CD4-positive, alpha-beta T cell (primary cell): ENCODE data around the gene FOXD2. TPM values are rescaled to one million over a fixed set of nuclear protein-coding genes. Genes with fewer than 3 reads are reported as not detected.

ENCODE experiments used
- ATAC-seq: fragments of 200-7000 bp; cut with Tn5 transposase; one replicate; pipeline ENCODE4 v1.10.0; 2022; ENCODE audit warnings: mild to moderate bottlenecking; ENCODE audit not compliant: poor library complexity
- CTCF ChIA-PET: fragments of 350-600 bp; sonication (Branson Sonifier 250); formaldehyde crosslinking; loops from one replicate; lab custom pipeline; 2021; ENCODE audit warnings: antibody characterized with exemption, inconsistent platforms; lab: Charles Lee
- POLR2A ChIA-PET: fragments of 350-600 bp; sonication (Branson Sonifier 250); formaldehyde crosslinking; loops from one replicate; lab custom pipeline; 2021; ENCODE audit warnings: antibody characterized with exemption, inconsistent platforms; lab: Charles Lee
- DNase-seq, 14 experiments: peaks; one replicate each; pipeline ENCODE4 v3.0.0-alpha.2; 2013 to 2020; ENCODE audit warnings: mixed read lengths in 2 of 14
- H3K27ac ChIP-seq, 2 donors: one replicate each; pipeline versions ENCODE4 v1.5.1 to v1.7.0; 2013; ENCODE audit warnings: low read length in 2 of 2, low read depth in 1 of 2, mild to moderate bottlenecking in 1 of 2
- H3K27me3 ChIP-seq, 2 experiments: 1 replicate in 1 of 2; 2 replicates in 1 of 2; pipeline versions ENCODE4 v1.6.1 to v1.7.0; 2013; ENCODE audit warnings: low read length in 2 of 2, control low read depth in 1 of 2, mild to moderate bottlenecking in 1 of 2, moderate library complexity in 1 of 2; ENCODE audit not compliant: insufficient read depth in 2 of 2, control insufficient read depth in 1 of 2
- H3K36me3 ChIP-seq: one replicate; pipeline ENCODE4 v1.6.1; 2013; ENCODE audit warnings: low read length, control low read depth; ENCODE audit not compliant: insufficient read depth
- H3K4me1 ChIP-seq: one replicate; pipeline ENCODE4 v1.6.1; 2013; ENCODE audit warnings: low read length, control low read depth; ENCODE audit not compliant: insufficient read depth
- H3K4me3 ChIP-seq: one replicate; pipeline ENCODE4 v1.5.1; 2013; ENCODE audit warnings: mild to moderate bottlenecking, low read length, moderate library complexity
- H3K9me3 ChIP-seq, 2 experiments: 1 replicate in 1 of 2; 2 replicates in 1 of 2; pipeline versions ENCODE4 v1.6.1 to v1.7.0; 2013; ENCODE audit warnings: low read length in 2 of 2, mild to moderate bottlenecking in 2 of 2, control low read depth in 1 of 2, moderate library complexity in 1 of 2; ENCODE audit not compliant: control insufficient read depth in 1 of 2, insufficient read depth in 1 of 2
- H3K27ac Mint-ChIP-seq: one replicate; pipeline ENCODE4 v1.8.0; 2020; ENCODE audit warnings: mixed read lengths
- H3K27me3 Mint-ChIP-seq: one replicate; pipeline ENCODE4 v1.8.0; 2021; ENCODE audit warnings: mixed read lengths
- H3K36me3 Mint-ChIP-seq: one replicate; pipeline ENCODE4 v1.8.0; 2021; ENCODE audit warnings: low read depth, mixed read lengths
- H3K4me1 Mint-ChIP-seq: one replicate; pipeline ENCODE4 v1.8.0; 2021; ENCODE audit warnings: low read depth, mixed read lengths
- H3K4me3 Mint-ChIP-seq: one replicate; pipeline ENCODE4 v1.8.0; 2020; ENCODE audit warnings: mild to moderate bottlenecking, mixed read lengths
- H3K9me3 Mint-ChIP-seq: one replicate; pipeline ENCODE4 v1.8.0; 2020; ENCODE audit warnings: mixed read lengths
- CTCF ChIP-seq: fragments of 200-600 bp; IDR thresholded peaks from one replicate; pipeline ENCODE4 v1.8.0; 2022; ENCODE audit warnings: antibody characterized with exemption, mild to moderate bottlenecking
- intact Hi-C, 2 experiments: fragments of 100-400 bp; cut with DNase I in 1 of 2; cut with micrococcal nuclease in 1 of 2; formaldehyde crosslinking; loops; one replicate each; pipeline versions ENCODE4 v1.15.1 to v1.9.0; 2023 to 2025; cut with DNase I, micrococcal nuclease
- total RNA-seq, 174 experiments: library from RNA in 2 of 174; stranded (reverse) in 2 of 174; gene quantifications; one replicate each; pipeline ENCODE4 v1.2.3 and lab custom pipeline; 2021 to 2026

FOXD2 gene
- total RNA-seq, 2 experiments from 2014 or later, result 0.22 to 0.34 TPM

- ChIA-PET POLR2A (no interaction called here), CTCF (no interaction called here)
- Mint-ChIP-seq H3K27me3 (peaks cover 35% of the 10 kb centered on the region), H3K9me3 (no peaks in the 10 kb centered on the region), H3K4me3 (no peak overlapping the region), H3K4me1 (no peaks in the 10 kb centered on the region), H3K36me3 (no peaks in the 10 kb centered on the region), H3K27ac (no peak overlapping the region)
- Histone ChIP-seq H3K36me3 (no peaks in the 10 kb centered on the region), H3K4me3 (no peak overlapping the region), H3K4me1 (no peaks in the 10 kb centered on the region), H3K9me3 (peaks cover 0 to 3% of the 10 kb centered on the region in 2 experiments), H3K27me3 (peaks cover 4 to 9% of the 10 kb centered on the region in 2 experiments), H3K27ac (no peak overlapping the region)
- no peak for TF ChIP-seq CTCF
- ATAC-seq, result no peak
- intact Hi-C loops, result no loop called here
- DNase-seq, result no peak
Measured at GRCh38 chr1:47477595-47478080, 39.8 kb downstream of the FOXD2 start.

- Histone ChIP-seq H3K36me3 (no peaks in the 10 kb centered on the region), H3K4me1 (no peaks in the 10 kb centered on the region), H3K9me3 (peaks cover 0 to under 1% of the 10 kb centered on the region in 2 experiments), H3K27ac (no peak overlapping the region), H3K4me3 (no peak overlapping the region), H3K27me3 (peaks cover 4 to 5% of the 10 kb centered on the region in 2 experiments)
- DNase-seq (no peak), ATAC-seq (no peak)
- ChIA-PET CTCF (no interaction called here), POLR2A (no interaction called here)
- H3K27ac Mint-ChIP-seq, result no peak overlapping the region
- no peaks in the 10 kb centered on the region for H3K9me3 Mint-ChIP-seq
- no peak for TF ChIP-seq CTCF
- H3K4me1 Mint-ChIP-seq, result no peaks in the 10 kb centered on the region
- intact Hi-C loops, result no loop called here
- H3K36me3 Mint-ChIP-seq, result no peaks in the 10 kb centered on the region
- peaks cover 31% of the 10 kb centered on the region for H3K27me3 Mint-ChIP-seq
- H3K4me3 Mint-ChIP-seq, result no peak overlapping the region
Measured at GRCh38 chr1:47478090-47478489, 40.2 kb downstream of the FOXD2 start.

GRCh38 chr1:47479664-47480063 is 41.8 kb downstream of the FOXD2 start:
- no peak overlapping the region for H3K27ac Mint-ChIP-seq

More at GRCh38 chr1:47479664-47480063, 41.8 kb downstream of the FOXD2 start:
- ChIA-PET POLR2A (no interaction called here), CTCF (no interaction called here)
- H3K27ac ChIP-seq, result no peak overlapping the region
- H3K27me3 Mint-ChIP-seq, result peaks cover 19% of the 10 kb centered on the region
- no peaks in the 10 kb centered on the region for H3K36me3 ChIP-seq
- DNase-seq, result no peak
- no peak overlapping the region for H3K4me3 ChIP-seq
- no peak for TF ChIP-seq CTCF
- no peaks in the 10 kb centered on the region for H3K9me3 ChIP-seq
- H3K27me3 ChIP-seq, result peaks cover 3 to 4% of the 10 kb centered on the region in 2 experiments
- H3K36me3 Mint-ChIP-seq, result no peaks in the 10 kb centered on the region
- H3K9me3 Mint-ChIP-seq, result no peaks in the 10 kb centered on the region
- no peak for ATAC-seq
- no peak overlapping the region for H3K4me3 Mint-ChIP-seq
- intact Hi-C loops, result no loop called here
- no peaks in the 10 kb centered on the region for H3K4me1 ChIP-seq
- no peaks in the 10 kb centered on the region for H3K4me1 Mint-ChIP-seq
